SK-N-SH (cell line): ENCODE measurements around the gene CANT1.

Experiments used
- CTCF ChIP-seq: fragments of 200-600 bp; sonication (generic); IDR thresholded peaks from 2 replicates; pipeline ENCODE4 v1.6.1; 2017; ENCODE audit warnings: antibody characterized with exemption, mild to moderate bottlenecking, moderate library complexity
- EZH2phosphoT487 ChIP-seq: fragments of 200-600 bp; sonication (generic); IDR thresholded peaks from 2 replicates; pipeline ENCODE4 v1.6.1; 2017; ENCODE audit warnings: low read depth, mixed run types, mild to moderate bottlenecking, antibody characterized with exemption, moderate library complexity, borderline replicate concordance
- RCOR1 ChIP-seq: fragments of 150-350 bp; IDR thresholded peaks from 2 replicates; pipeline ENCODE4 v1.6.1; 2017; ENCODE audit warnings: antibody characterized with exemption, low read length

- no peak for TF ChIP-seq CTCF
- TF ChIP-seq RCOR1: no peak
- no peak for TF ChIP-seq EZH2phosphoT487
Measured at GRCh38 chr17:79055197-79055596, 45.6 kb upstream of the CANT1 start.
